ENCODE data around the gene MDN1. TPM values are rescaled to one million over a fixed set of nuclear protein-coding genes. Genes with fewer than 3 reads are reported as not detected.

Gene MDN1
- total RNA-seq, 4 donors from 2014 or later: 14.5 to 38.6 (median 27.8) TPM

DNA sequence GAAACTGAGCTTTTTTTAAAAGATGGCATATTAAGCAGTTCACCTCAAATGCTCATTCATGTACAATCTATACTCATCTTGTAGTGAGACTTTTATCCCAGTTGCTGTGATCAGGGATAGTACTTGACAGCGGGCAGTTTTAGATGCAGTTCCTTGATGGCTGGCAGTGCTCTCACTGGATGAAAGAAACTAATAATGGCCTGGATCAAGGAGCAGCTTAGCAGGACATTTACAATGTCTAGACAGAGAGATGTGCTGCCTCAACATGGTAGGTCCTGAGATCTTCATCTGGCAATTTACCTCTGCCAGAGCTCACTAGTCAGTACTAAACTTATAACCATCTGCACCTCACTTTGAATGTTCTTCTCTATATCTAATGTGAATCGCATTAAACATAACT lies 134.3 kb downstream of the MDN1 start:
- intact Hi-C loops (cut with DNase I; ENCODE audit: low total_unique reads): no loop called here
- no peak for TF ChIP-seq POLR2A (IDR thresholded peaks at IDR 0.05)
- no peak for TF ChIP-seq CTCF (IDR thresholded peaks at IDR 0.05)
- WGBS, 2 donors: 91 to 96% methylated on average over 2 of the region's 2 CpGs
- DNase-seq (ENCODE audit: low spot score in 2 of 2): no peak
- no peak overlapping the region for H3K4me3 ChIP-seq (ENCODE audit: low read depth, poor library complexity, severe bottlenecking)

GRCh38 chr6:89682991-89683390 lies 136.6 kb downstream of the MDN1 start:
- TF ChIP-seq CTCF (IDR thresholded peaks at IDR 0.05) (no peak), POLR2A (IDR thresholded peaks at IDR 0.05) (no peak)
- 97 to 100% methylated on average over 1 of the region's 1 CpG for WGBS, 2 donors
- H3K4me3 ChIP-seq (ENCODE audit: low read depth, poor library complexity, severe bottlenecking): no peak overlapping the region
- intact Hi-C loops (cut with DNase I; ENCODE audit: low total_unique reads): no loop called here
- DNase-seq (ENCODE audit: low spot score in 2 of 2): no peak

GRCh38 chr6:89681983-89682564 lies 137.5 kb downstream of the MDN1 start:
- intact Hi-C loops (cut with DNase I; ENCODE audit: low total_unique reads): no loop called here
- WGBS, 2 donors: 90 to 97% methylated on average over 10 of the region's 10 CpGs
- no peak overlapping the region for H3K4me3 ChIP-seq (ENCODE audit: low read depth, poor library complexity, severe bottlenecking)
- TF ChIP-seq CTCF (IDR thresholded peaks at IDR 0.05) (no peak), POLR2A (IDR thresholded peaks at IDR 0.05) (no peak)
- DNase-seq (ENCODE audit: low spot score in 2 of 2): no peak

GRCh38 chr6:89680551-89680950 lies 139.0 kb downstream of the MDN1 start:
- TF ChIP-seq CTCF (IDR thresholded peaks at IDR 0.05) (no peak), POLR2A (IDR thresholded peaks at IDR 0.05) (no peak)
- intact Hi-C loops (cut with DNase I; ENCODE audit: low total_unique reads): no loop called here
- DNase-seq (ENCODE audit: low spot score in 2 of 2): no peak
- WGBS, 2 donors: 82 to 90% methylated on average over 7 of the region's 7 CpGs
- no peak overlapping the region for H3K4me3 ChIP-seq (ENCODE audit: low read depth, poor library complexity, severe bottlenecking)

GRCh38 chr6:89680150-89680549 lies 139.4 kb downstream of the MDN1 start:
- intact Hi-C loops (cut with DNase I; ENCODE audit: low total_unique reads): no loop called here
- no peak for DNase-seq (ENCODE audit: low spot score in 2 of 2)
- WGBS, 2 donors: 82 to 96% methylated on average over 2 of the region's 2 CpGs
- TF ChIP-seq POLR2A (IDR thresholded peaks at IDR 0.05): no peak
- TF ChIP-seq CTCF (IDR thresholded peaks at IDR 0.05): no peak
- H3K4me3 ChIP-seq (ENCODE audit: low read depth, poor library complexity, severe bottlenecking): no peak overlapping the region
